ENCODE results near the gene GALK2. TPM values are rescaled to one million over a fixed set of nuclear protein-coding genes. Genes with fewer than 3 reads are reported as not detected.

The GALK2 gene
- total RNA-seq: 41.2 TPM

DNA sequence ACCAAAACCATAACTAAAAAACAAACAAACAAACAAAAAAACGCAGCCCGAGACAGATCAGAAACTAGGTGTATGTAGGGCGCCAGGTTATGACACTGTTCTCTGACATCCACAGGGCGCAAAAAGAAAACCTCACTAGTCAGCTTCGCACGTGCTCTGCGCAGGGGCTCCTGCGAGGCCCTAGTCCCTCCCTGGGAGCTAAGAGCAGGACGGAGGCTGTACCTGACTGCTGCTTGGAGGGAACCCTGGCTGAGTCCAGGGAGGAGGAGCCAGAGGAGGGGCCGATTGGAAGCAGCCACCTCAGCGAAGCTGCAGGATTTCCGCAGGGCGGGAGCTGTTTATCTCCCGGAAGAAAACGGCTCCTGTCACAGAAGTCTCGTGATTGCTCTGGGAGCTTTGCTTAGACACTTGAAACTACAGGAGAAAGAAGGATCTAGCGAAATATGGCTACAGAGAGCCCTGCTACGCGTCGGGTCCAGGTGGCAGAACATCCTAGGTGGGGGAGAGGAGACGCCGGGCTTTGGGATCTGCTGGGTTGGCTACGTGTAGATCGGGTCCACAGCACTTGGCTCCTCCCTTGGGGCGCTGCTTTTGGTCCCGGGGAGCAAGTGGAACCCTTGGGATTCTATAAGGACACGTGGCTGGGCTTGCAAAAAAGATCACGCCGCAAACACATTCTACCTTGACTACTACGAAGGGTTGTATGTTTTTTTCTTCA is at the start of gene GALK2:
TSS of gene GALK2 (plus strand) at position 368 of the 718 bp plus-strand sequence. CDS start at position 444, 76 bp downstream.
- DNase-seq (ENCODE audit: low spot score): peak; percentile 91

DNA sequence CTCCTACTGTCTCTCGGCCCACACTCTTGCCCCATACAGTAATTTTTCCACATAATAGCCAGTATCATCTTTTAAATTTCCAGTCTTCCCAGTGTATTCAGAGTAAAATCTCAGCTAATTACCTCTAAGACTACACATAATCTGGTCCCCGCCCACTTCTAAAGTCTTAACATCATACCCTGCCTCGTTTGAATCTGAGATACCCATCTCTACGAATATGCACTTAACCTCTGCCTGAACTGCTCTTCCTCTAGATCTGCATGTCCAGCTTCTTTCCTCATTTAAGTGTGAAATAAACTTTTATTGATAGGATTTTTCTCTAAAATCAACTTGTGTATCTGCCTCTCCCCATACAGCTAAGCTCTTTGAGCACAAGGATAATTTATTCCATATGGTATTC is 49.2 kb upstream of the GALK2 start:
- no peak for DNase-seq (ENCODE audit: low spot score)

DNA sequence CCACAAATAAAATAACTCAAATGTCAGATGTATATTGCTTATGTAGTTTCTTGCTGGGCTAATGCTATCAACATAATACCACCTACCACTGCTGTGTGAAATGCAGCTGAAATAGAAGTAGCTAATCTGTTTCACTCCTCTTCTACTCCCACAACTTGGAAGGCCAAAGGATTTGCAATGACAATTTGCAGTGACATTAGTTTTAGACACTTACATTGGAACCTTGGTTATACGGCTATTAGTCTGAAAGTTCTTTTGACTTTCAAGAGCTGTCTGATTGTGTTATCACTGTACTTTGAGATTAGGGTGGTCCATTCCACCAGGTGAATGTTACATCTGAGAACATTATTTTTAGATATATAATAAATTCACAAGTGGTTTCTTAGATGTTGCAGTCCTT is 48.1 kb upstream of the GALK2 start:
- no peak for DNase-seq (ENCODE audit: low spot score)

DNA sequence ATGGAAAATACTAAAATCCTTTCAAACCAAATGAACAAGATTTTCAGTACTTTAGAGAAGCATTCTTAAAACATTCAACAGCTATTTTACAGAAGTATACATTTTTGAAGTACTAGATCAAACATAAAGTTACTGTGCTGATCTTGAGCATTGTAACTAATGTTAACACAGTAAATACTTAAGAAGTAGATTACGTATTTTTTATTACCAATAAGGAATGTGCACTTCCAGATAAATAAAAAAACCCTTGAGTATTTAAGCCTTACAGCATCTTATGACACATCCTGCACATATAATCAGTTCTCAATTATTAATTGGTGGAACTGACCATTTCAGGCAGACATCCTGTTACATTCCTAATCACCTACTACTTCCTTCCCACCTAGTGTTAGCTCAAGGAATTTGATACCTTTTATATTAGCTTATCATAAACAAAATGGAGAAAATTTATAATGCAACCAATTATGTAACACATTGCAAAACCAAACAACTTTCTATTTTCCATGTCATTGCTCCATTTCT is 47.4 kb upstream of the GALK2 start:
- DNase-seq (ENCODE audit: low spot score): no peak

DNA sequence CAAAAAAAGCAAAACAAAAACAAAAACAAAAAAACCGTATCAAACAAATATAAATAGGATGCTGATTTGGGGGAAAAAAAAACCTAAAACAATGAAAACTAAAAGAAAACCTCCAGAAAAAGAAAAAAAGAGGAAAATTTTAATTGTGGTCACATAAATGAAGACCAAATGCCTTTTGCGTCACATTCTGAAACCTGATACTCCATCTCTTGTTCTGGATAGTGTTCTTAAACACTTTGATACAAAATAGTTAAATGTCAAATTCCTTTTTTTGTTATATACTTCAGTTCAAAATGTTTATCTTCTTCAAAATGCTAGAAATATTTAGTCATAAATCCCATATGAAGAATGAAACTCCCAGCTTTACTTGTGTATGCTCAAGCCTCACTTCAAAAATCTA is 45.7 kb upstream of the GALK2 start:
- no peak for DNase-seq (ENCODE audit: low spot score)

DNA sequence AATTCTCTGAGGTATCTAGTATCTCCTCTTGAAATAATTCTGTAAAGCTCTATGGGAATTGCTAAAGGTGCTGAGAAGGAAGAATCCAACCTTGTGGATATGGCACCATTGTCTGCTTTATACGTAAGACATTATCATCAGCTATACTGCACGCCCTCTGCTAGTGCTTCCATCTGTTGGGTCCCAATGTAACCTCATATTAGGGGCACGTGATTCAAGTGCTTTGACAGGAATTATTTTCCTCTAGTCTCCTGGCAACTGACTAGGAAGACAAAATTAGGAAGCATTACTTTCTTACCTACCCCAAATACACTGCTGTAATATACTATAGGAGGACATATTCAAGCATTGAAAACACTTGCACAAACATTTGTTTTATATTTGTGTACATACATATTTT is 38.6 kb upstream of the GALK2 start:
- no peak for DNase-seq (ENCODE audit: low spot score)

DNA sequence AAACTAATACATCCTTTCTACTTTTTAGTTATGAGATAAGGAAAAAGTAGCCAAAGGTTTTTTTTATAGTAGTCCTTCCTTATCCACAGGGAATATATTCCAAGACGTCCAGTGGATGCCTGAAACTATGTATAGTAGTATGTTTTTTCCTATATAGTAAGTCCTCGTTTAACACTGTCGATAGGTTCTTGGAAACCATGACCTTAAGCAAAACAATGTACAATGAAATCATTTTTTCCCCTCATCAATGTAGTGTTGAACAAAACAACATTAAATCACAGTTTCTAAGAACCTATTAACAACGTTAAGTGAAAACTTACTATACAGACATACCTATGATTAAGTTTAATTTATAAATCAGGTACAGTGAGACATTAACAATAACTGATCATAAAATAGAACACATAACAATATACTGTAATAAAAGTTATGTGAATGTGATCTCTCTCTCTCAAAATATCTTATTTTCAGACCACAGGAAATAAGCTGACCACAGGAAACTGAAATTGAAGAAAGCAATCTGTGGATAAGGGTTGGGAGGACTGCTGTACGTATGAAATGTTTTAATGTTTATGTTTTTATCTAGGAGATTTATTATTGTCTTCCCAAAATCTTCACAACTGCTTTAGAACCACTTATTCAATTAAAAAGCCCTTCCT is 35.2 kb upstream of the GALK2 start:
- DNase-seq (ENCODE audit: low spot score): no peak

DNA sequence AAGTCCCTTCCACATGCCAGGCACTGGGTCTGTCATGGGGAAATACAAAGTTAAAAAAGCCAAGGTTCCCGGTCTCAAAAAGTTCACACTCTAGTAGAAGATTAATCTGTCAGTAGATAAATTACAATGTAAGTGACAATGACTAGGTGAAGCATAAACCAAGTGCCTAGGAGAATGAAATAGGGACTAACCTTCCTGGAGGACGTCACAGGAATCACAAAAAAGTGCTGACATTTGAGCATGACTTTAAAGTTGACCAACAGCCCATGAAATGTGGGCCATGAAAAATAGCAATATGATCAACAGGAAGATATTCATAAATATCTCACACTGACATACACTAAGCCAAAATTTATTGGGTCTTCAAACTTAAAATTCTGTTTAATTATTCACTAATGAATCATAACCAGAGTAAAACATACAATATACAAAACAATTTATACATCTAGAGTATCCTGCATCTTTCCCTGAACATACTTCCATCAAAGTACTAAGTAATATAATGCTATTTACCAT is 34.6 kb upstream of the GALK2 start:
- no peak for DNase-seq (ENCODE audit: low spot score)

DNA sequence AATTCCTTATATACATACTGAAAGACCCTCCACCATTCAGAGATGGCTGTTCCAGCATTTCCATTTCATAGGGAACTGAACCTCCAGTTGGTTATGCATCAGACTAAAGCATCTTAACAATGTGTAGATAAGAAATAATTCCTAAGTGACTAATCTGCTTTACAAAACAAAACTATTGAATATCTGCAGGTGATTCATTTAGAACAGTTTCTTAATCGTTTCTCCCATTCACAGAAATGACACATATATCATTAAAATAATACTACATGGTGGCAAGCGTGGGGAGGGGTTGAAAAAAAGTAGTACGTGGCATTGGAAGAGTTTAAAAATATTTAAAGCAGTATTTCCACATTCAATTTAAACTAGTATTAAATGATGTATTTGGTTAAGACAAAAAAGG is 34.1 kb upstream of the GALK2 start:
- DNase-seq (ENCODE audit: low spot score): no peak

DNA sequence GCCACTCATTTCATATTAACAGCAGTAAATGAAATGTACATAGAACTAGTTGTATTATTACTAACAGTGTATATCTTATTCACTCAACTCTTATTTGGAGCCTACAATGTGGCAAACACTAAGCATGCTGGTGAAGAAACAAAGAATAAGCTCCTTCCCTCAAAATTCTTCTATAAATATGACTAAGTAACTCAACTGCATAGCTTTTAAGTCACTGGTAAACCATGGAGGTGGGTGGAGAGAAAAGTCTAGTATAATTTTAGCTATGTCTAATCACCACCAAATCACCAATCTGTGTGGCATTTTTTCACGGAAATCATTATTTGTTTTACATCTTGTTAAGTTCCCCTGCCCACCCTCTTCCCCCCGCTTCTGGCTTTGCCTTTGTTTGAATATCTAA is 32.2 kb upstream of the GALK2 start:
- DNase-seq (ENCODE audit: low spot score): no peak

DNA sequence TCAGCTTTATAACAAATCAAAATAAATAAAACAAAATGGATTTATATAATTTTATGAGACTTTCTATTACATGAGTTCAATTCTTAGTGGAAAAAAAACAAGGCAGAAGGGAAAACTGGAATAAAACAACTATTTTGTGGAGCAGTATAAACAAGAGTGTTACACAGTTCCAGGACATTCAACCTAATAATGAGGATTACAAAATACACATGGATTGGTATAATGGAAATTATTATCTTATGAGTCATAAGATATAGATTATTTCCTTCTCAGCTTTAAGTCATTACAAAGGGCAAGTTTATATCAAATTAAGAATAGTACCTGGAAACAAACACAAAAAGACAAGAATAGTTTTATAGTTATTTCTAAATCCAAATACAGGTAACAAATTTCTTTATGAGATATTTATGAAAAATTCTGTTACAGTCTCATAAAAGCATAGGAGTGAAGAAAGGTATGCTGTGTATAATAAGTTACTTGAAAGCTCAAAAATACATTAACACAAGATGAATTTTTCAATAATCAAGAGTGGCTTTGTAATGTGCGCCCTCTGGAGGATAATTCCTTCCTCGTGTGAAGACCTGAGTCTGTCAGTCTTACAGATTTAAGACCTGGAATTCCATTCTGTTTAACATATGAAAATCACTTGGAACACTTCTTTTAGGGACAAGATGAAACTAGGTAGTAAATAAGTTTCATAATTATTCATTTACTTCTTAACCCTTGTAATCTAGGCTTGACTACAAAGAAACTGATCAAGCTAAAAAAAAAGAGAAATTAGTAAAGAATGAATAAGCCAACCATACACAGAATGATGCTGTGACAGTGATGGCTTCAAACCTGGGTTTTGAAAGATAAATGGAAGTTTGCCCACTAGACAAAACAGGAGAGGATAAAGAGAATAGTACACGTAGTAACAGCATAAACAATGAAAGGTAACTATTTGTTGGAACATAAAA is 24.1 kb upstream of the GALK2 start:
- peak; percentile 39 for DNase-seq (ENCODE audit: low spot score)

DNA sequence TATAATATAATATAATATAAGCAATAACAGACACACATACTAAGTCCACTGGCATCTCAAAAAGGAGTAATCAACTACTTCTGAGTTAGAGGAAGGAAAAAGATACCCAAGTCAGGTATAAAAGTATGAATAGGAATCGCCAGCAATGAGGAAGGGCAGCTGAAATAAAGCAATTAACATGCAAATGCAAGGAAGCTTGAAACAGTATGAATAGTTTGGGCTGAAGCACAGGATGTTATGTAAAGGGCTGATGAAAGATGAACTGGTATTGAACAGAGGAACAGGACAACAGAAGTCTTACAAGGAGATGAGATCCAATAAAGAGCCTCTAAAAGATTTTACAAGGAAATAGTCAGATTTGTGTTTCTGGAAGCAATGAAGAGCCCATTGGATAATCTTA is 21.7 kb upstream of the GALK2 start:
- DNase-seq (ENCODE audit: low spot score): no peak

DNA sequence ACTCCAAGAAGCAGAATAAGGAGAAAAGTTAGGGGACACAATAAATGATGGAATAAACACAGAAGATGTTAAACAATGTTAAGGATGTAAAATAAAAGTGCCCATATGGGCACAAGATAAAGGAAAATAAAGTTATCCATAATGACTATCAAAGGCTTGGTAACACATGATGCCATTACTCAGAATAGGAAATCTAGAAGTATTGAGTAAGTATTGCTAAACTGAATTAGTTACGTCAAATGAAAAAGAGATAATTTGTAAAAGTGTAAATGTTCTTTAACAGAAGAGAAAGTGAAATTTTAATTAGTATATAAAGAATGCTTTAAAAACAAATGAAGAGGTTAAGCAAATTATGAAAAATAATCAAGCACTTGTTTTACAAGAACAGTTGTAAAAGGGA is 21.3 kb upstream of the GALK2 start:
- DNase-seq (ENCODE audit: low spot score): no peak

DNA sequence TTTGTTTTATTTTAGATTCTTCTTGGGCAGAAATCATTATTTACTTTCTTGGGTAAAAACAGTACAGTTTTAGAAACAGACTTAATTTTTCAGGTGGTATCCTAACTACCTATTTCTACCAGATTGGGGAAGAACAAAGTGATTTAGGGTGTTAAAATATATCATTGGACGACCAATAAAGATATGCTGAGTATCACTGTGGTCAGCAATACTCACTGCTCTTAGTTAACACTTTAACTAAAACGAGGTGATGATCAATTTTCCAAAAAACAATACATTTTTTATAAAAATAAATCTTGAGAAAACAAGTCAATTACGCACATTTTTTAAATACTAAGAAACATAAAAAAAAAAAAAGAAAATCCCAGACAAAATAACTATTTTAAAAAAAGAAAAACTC is 18.2 kb upstream of the GALK2 start:
- DNase-seq (ENCODE audit: low spot score): no peak

DNA sequence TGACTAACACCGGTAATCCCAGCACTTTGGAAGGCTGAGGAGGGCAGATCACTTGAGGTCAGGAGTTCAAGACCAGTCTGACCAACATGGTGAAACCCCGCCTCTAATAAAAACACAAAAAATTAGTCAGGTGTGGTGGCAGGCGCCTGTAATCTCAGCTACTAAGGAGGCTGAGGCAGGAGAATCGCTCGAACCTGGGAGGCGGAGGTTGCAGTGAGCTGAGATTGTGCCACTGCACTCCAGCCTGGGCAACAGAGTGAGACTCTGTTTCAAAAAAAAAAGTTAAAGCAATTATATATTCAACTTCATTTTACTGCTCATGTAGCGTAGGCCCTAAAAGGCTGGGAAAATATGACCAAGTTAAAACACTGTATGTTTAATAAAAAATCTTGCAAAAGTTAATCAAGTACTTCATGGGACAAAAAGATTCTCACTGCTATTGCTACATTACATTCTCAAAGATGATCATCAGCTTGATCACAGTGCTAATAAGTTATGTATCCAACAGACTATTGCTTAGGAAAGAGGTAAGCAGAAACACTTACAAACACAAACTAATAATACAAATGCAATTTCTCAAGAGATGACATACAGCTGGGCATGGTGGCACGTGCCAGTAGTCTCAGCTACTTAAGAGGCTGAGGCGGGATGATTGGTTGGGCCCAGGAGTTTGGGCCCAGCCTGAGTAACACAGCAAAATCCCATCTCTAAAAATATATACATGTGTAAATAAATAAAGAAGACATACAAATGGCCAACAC is 17.3 kb upstream of the GALK2 start:
- DNase-seq (ENCODE audit: low spot score): no peak

DNA sequence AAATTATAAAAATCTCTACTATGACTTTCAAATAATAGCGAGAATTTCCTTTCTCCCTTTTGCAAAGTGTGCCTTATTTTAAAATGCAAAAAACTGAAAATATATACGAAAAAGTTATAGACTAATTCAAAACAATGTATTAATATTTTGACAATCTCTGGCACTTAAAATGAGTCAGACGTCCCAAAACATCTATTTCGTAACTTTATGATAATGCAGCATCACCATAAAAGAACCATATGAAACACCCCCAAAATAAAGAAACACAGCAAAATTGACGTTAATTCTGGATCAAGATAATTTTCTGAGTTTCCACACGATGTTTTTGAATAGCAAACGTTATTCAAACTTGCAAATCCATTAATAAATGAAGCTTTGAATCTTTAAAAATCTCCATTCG is 15.7 kb upstream of the GALK2 start:
- DNase-seq (ENCODE audit: low spot score): no peak

DNA sequence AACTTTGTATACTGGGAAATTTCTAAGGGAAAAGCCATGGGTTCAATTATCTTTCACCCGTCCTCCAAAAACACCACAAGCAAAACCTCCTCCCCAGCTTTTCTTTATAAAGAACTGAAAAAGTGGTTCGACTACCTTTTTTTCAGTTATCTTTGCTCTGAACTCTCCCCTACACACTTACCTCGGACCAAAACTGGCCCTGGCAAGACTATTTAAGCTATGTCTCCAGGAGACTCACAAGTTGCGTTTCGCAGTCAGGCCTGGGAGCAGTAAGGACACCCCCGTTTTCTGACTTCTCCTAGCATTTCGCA is 15.3 kb upstream of the GALK2 start:
- DNase-seq (ENCODE audit: low spot score): no peak

DNA sequence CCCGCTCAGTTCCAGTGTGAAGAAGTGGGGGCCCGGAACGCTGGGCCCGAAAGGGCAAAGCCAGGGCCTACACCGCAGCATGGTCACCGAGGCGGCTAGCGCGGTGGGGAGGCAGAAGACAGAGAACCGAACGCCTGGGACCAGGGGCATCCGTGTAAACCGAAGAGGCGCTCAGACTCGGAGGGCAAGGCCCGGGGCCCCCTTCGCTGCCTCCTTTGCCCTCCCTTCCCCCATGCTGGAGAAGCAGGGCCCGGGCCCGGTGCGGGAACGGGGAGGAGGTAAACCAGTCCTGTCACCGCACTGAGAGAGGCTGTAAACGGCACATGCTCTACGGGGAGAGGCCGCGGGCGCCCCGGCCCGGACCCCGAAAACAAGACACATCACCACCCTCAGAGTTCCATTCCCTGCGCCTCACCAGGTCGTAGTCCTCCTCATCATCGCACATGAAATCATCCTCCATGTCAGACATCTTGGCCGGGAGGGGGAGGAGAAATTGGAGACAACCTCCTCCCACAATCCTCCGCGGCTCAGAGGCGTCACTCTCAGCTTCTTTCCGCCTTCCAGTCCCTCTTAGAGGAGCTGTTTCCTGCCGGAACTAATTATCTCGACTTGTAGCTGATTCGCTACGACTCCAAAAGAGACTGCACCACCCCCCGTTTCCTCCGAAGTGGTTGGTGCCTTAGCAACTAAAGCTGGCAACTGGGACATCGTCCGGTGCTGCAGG is 14.8 kb upstream of the GALK2 start, which contains the start of gene COPS2:
TSS of gene COPS2 (minus strand) at position 490 of the 724 bp plus-strand sequence. CDS start at position 469, 21 bp downstream.
- peak; percentile 97 for DNase-seq (ENCODE audit: low spot score)

DNA sequence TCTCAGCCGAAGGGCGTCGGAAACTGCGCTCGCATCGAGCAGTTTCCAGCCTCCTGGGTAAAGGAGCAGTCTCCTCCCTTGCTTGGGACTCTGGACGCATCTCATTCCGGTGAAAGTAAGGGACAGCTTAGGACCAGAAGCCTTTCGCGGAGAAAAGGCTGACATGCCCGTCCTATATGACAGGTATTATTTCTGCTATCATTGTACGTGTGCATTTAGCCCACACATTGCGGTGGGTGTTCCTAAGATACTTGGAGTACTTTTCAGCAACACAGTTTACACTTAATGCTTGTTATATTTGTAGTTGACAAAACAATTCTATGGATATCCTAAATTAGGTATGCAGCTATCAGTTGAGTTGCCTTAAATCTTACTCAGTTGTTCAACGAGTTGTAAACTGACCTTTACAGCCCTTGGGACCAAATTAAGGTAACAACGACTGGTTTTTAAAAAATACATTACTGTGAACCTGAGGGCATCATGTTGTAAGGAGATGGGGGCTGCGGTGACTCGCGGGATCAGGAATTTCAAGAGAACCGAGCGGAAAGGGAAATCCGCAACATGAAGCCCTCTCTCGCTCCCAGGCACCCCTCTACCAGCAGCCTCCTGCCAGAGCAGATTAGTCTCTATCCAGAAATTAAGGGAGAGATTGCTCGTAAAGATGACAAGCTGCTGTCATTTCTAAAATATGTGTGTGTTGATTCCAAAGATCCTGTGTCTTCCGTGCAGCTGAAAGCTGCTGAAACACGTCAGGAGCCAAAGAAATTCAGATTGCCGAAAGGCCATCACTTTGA is 14.0 kb upstream of the GALK2 start:
- DNase-seq (ENCODE audit: low spot score): no peak

DNA sequence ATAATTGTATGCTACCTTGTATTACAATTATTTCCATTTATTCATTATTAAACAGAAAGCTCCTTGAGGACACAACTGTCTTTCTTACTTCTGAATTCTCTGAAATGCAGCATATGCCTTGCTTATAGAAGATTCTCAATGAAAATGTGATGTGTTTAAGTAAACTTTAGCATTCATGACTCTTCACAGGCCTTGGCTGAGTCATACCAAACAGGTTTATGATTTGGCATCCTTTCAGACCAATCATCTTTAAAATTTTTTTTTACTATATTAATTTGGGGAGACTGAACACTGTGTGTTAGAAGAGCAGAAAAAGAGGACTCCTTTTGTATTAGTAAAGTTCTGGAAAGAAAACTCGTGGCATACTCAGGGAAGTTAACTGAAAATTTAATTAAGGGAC is 6.4 kb upstream of the GALK2 start:
- DNase-seq (ENCODE audit: low spot score): no peak

Measured in mucosa of gallbladder (tissue), 1 donor.